HepG2 (cell line): ENCODE data around the gene KLHDC4. TPM values are rescaled to one million over a fixed set of nuclear protein-coding genes. Genes with fewer than 3 reads are reported as not detected.

Source experiments
- CHD2 ChIP-seq: IDR thresholded peaks from 2 replicates; pipeline ENCODE4 v1.6.1; 2011; ENCODE audit warnings: low read depth, low read length, improper control_type of control experiment
- DNMT3B ChIP-seq: conservative IDR thresholded peaks from 2 replicates; pipeline ENCODE4 v1.6.1; 2016; ENCODE audit warnings: missing biosample characterization, control low read depth
- HOXA3 ChIP-seq: sonication (generic); formaldehyde crosslinking; IDR thresholded peaks from 2 replicates; pipeline ENCODE4 v1.5.0; 2020; ENCODE audit warnings: missing genetic modification reagents
- MED8 ChIP-seq: sonication (generic); formaldehyde crosslinking; IDR thresholded peaks from 2 replicates; pipeline ENCODE4 v1.8.1; 2023; ENCODE audit warnings: mild to moderate bottlenecking, missing genetic modification reagents; ENCODE audit not compliant: insufficient replicate concordance
- PAWR ChIP-seq: sonication (generic); formaldehyde crosslinking; IDR thresholded peaks from 2 replicates; pipeline ENCODE4 v1.4.0; 2020; ENCODE audit warnings: missing genetic modification reagents, mild to moderate bottlenecking, borderline replicate concordance
- PRDM15 ChIP-seq: sonication (generic); formaldehyde crosslinking; IDR thresholded peaks from 2 replicates; pipeline ENCODE4 v1.4.0; 2020; ENCODE audit warnings: missing genetic modification reagents
- RBFOX2 ChIP-seq: fragments of 200-400 bp; formaldehyde crosslinking; IDR thresholded peaks from 2 replicates; pipeline ENCODE4 v1.6.1; 2017; ENCODE audit warnings: low read depth, mild to moderate bottlenecking, low read length
- SMAD9 ChIP-seq: sonication (generic); formaldehyde crosslinking; IDR thresholded peaks from 2 replicates; pipeline ENCODE4 v1.5.1; 2020; ENCODE audit warnings: mild to moderate bottlenecking, missing genetic modification reagents
- TFDP2 ChIP-seq: sonication (generic); formaldehyde crosslinking; IDR thresholded peaks from 2 replicates; pipeline ENCODE4 v1.4.0; 2020; ENCODE audit warnings: missing genetic modification reagents
- ZNF576 ChIP-seq: sonication (generic); formaldehyde crosslinking; IDR thresholded peaks from 2 replicates; pipeline ENCODE4 v1.4.0; 2020; ENCODE audit warnings: mild to moderate bottlenecking, missing genetic modification reagents
- ZNF773 ChIP-seq: sonication (generic); formaldehyde crosslinking; IDR thresholded peaks from 2 replicates; pipeline ENCODE4 v1.4.0; 2020; ENCODE audit warnings: missing genetic modification reagents, borderline replicate concordance
- ZSCAN25 ChIP-seq: sonication (generic); formaldehyde crosslinking; IDR thresholded peaks from 2 replicates; pipeline ENCODE4 v1.8.0; 2022; ENCODE audit warnings: mild to moderate bottlenecking, missing genetic modification reagents
- ZUFSP ChIP-seq: sonication (generic); formaldehyde crosslinking; IDR thresholded peaks from 2 replicates; pipeline ENCODE4 v1.9.0; 2021; ENCODE audit warnings: missing genetic modification reagents, mild to moderate bottlenecking, borderline replicate concordance
- polyA plus RNA-seq, 8 experiments: library from polyadenylated mRNA; depleted of rRNA in 3 of 8; stranded (reverse) in 7 of 8; unstranded in 1 of 8; fragments of >200 nt; fragmentation: Illumina TruSeq in 4 of 8; extraction: Trizol in 4 of 8; gene quantifications; 2 replicates each; pipeline versions ENCODE4 v1.2.1 to v1.2.3, GENCODE V29; 2011 to 2016; ENCODE audit warnings: low read depth in 4 of 8, missing spikeins in 1 of 8, mixed read lengths in 1 of 8; ENCODE audit not compliant: insufficient read depth in 1 of 8
- total RNA-seq, 5 experiments: library from RNA; depleted of rRNA; stranded (reverse); fragments of >200 nt; fragmentation: Illumina TruSeq; extraction: Trizol; gene quantifications; 2 replicates each; pipeline ENCODE4 v1.2.3, GENCODE V29; 2016; ENCODE audit warnings: low read depth in 1 of 5
- TF ChIP-seq, protein P1 (sequence below): sonication (generic); formaldehyde crosslinking; IDR thresholded peaks from 2 replicates; pipeline ENCODE4 v1.9.0; 2021; ENCODE audit warnings: mild to moderate bottlenecking, missing genetic modification reagents

The KLHDC4 gene
- total and polyA plus RNA-seq, 2 of the 13 experiments (the other 11 are each of a cell fraction or from before 2014, with no cell fraction given), result 18.7 to 31.8 TPM

DNA sequence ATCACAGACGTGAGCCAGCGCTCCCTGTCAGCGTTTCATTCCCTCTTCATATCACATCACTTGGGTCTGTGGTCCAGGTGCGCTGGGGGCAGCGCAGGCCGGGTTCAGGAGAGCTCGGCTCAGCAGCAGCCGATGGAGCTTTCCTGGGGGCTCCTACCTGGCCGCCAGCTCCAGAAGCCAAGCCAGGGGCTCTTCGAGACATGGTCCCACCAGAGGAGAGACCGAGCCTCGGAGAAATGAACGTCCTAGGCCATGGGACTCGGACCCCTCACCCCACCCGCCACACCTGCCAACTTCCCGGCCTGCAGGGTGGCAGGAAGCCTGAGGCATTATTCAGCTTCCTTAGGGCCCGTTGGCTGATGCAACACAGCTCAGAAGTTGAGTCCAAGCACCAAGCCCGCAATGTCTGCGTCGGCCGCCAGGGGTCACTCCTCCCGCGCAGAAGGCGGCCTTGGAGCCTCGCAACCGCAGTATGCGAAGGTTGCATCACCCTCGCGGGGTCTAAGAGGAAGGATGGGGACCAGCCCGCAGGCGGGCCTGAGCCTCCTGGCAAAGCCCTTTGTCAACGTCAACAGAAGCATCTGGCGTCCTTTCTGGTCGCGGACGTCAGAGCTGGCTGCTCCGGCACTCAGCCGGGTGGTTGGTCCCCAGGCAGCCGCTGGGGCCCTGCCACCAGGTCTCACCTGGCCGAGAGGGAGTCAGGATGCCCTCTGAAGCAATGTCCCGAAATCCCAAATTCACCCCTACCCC lies 13.2 kb upstream of the KLHDC4 start (continued):
- TF ChIP-seq, protein P1, sequence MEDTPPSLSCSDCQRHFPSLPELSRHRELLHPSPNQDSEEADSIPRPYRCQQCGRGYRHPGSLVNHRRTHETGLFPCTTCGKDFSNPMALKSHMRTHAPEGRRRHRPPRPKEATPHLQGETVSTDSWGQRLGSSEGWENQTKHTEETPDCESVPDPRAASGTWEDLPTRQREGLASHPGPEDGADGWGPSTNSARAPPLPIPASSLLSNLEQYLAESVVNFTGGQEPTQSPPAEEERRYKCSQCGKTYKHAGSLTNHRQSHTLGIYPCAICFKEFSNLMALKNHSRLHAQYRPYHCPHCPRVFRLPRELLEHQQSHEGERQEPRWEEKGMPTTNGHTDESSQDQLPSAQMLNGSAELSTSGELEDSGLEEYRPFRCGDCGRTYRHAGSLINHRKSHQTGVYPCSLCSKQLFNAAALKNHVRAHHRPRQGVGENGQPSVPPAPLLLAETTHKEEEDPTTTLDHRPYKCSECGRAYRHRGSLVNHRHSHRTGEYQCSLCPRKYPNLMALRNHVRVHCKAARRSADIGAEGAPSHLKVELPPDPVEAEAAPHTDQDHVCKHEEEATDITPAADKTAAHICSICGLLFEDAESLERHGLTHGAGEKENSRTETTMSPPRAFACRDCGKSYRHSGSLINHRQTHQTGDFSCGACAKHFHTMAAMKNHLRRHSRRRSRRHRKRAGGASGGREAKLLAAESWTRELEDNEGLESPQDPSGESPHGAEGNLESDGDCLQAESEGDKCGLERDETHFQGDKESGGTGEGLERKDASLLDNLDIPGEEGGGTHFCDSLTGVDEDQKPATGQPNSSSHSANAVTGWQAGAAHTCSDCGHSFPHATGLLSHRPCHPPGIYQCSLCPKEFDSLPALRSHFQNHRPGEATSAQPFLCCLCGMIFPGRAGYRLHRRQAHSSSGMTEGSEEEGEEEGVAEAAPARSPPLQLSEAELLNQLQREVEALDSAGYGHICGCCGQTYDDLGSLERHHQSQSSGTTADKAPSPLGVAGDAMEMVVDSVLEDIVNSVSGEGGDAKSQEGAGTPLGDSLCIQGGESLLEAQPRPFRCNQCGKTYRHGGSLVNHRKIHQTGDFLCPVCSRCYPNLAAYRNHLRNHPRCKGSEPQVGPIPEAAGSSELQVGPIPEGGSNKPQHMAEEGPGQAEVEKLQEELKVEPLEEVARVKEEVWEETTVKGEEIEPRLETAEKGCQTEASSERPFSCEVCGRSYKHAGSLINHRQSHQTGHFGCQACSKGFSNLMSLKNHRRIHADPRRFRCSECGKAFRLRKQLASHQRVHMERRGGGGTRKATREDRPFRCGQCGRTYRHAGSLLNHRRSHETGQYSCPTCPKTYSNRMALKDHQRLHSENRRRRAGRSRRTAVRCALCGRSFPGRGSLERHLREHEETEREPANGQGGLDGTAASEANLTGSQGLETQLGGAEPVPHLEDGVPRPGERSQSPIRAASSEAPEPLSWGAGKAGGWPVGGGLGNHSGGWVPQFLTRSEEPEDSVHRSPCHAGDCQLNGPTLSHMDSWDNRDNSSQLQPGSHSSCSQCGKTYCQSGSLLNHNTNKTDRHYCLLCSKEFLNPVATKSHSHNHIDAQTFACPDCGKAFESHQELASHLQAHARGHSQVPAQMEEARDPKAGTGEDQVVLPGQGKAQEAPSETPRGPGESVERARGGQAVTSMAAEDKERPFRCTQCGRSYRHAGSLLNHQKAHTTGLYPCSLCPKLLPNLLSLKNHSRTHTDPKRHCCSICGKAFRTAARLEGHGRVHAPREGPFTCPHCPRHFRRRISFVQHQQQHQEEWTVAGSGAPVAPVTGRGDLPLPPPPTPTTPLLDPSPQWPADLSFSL, result peak; percentile 80; the same call in 1 of the 2 replicates
- TF ChIP-seq CHD2 (0 out of 2 replicates have a peak, but pooled peaks have one; percentile 37), HOXA3 (CRISPR knock-in tag) (peak; percentile 94), PRDM15 (no peak), ZNF576 (CRISPR knock-in tag) (no peak), SMAD9 (CRISPR knock-in tag) (no peak), ZSCAN25 (CRISPR knock-in tag) (peak; percentile 91), RBFOX2 (peak; percentile 58), DNMT3B (CRISPR knock-in tag) (peak; percentile 84; the same call in 1 of the 2 replicates), ZNF773 (CRISPR knock-in tag) (no peak), PAWR (CRISPR knock-in tag) (no peak; the same call in 1 of the 2 replicates), TFDP2 (peak; percentile 89), MED8 (peak; percentile 74), ZUFSP (CRISPR knock-in tag) (no peak)
